HK-2 (cell line): Measurements from ENCODE around the gene ATP6V0D1.
A peak's percentile ranks its signal among the peaks of the same experiment; 100 is the strongest.
"Not testable (repeated sequence)": the region's sequence is repeated elsewhere in the genome, so short reads cannot be mapped to it uniquely, and the experiment has no call there.

Experiments used
- DNase-seq: peaks from one replicate; pipeline ENCODE4 v3.0.0-alpha.2; 2018; ENCODE audit not compliant: unreplicated experiment

The ATP6V0D1 gene

DNA sequence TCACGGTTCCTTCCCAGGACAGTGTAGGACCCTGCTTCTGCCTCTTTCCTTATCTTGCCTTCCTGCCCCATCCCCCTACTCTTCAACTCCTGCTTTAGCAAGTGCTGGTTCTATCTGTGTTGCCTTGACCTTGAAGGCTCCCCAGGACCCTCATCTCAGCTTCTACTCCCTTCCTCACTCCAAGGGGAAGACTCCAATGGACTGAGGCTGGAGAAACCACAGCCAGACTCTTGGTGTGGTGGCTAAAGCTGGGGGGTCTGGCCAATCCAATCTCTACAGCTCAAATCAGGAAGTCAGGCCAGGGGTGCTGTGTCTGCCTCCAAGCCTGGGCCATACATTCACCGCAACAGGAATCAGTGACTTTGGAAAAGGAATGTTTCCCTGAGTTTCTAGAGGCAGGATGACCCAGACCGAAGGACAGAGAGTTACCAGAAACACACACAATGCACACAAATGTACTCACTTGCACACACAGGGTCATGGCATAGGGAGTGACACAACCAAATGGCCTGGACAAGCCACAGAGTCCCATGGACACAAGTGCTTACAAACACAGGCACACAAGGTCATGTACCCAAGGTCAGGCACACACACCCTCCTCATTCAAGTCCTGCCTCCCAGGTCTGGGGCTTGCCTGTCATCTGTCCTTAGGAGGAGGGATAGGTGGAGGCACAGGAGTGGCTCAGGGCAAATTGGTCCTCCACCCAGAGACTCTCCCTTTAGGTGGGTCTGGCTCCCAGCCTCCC is 51.7 kb downstream of the ATP6V0D1 start:
- no peak for DNase-seq

DNA sequence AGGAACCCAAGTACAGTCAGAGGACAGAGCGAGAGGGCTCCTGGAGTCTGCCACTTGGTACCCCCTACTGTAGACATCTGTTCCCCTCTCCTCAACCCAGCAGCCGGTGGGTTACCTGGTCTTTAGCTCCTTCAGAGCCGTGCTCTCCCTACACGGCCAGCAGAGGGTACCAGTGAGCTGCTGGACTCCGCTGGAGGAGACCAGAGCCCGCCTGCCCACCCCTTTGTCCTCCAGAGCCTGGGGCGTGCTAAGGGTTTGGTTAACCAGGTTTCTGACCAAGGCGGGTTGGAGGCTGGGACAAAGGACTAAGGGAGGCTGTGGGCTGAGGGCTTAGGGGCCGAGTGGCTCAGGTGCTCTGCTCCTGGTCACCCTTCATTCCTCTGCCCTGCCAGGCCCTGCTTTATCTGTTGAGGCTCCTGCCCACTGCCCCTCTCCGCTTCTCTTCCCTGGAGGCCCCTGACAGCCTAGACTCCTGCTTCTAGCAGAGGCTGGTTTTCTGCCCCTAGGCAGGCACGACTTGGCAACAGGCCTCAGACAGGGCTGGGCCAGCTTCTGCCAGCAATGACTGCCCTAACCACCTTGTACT is 52.7 kb downstream of the ATP6V0D1 start:
- peak; percentile 72 for DNase-seq

DNA sequence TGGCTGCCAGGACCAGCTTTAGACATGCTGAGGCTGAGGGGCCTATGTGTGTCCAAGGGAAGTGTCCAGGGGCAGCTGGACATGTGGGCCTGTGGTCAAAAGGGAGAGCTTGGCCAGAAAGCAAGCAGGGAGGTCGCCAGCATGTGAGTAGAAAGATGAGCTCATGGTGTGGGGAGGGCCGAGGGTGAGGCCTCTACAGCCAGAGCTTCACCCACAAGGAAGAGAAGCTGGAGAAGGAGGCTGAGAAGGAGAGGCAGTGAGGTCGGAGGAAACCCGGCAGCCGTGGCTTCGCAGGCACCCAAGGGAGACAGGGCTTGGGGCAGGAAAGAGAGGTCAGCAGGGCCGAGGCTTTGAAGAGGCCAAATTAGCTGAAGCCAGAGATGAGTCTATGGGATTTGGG is 54.0 kb downstream of the ATP6V0D1 start:
- no peak for DNase-seq

- no peak for DNase-seq
Measured at GRCh38 chr16:67426022-67426421, 54.9 kb downstream of the ATP6V0D1 start.

DNA sequence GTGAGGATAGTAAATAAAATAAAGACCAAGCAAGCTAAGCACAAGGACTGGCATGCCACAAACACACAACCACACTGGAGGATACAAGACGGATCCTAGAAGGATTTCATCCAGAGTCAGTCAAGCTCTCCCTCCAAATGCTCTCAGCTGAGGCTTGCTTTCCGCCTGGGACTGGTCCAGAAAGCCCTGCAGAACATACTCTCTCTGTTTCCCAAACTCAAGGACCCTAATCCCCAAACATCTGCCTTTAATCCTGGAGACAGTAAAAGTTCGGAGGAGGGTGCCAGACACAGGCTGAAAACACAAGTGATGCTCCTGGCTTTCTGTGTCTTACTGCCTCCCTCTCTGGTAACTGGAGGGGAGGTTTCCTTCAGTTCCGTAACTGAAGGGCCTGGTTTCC is 55.4 kb downstream of the ATP6V0D1 start:
- no peak for DNase-seq

- DNase-seq = no peak
Measured at GRCh38 chr16:67425061-67425460, 55.9 kb downstream of the ATP6V0D1 start.

- no peak for DNase-seq
Measured at GRCh38 chr16:67424261-67424615, 56.7 kb downstream of the ATP6V0D1 start.

GRCh38 chr16:67423611-67424260 is 57.2 kb downstream of the ATP6V0D1 start:
- no peak for DNase-seq

GRCh38 chr16:67423015-67423414 is 57.9 kb downstream of the ATP6V0D1 start:
- no peak for DNase-seq

- no peak for DNase-seq
Measured at GRCh38 chr16:67421030-67421429, 59.9 kb downstream of the ATP6V0D1 start.

- DNase-seq = no peak
Measured at GRCh38 chr16:67419931-67420330, 61.0 kb downstream of the ATP6V0D1 start.

DNA sequence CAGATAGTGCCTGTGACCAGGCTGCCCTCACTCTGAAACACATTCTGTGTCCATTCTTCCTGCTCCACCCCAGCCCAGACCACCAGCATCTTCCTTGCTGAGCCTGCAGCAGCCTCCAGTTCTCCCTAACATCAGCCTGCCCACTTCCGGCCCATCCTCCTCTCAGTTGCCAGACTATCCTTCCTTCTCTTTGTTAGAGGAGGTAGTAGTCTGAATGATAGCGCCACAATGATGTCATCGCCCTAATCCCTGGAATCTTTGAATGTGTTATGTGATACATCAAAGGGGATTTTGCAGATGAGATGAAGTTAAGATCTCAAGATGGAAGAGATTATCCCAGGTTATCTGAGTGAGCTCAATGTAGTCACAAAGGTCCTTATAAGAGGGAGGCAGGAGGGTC is 61.5 kb downstream of the ATP6V0D1 start:
- DNase-seq = no peak

DNA sequence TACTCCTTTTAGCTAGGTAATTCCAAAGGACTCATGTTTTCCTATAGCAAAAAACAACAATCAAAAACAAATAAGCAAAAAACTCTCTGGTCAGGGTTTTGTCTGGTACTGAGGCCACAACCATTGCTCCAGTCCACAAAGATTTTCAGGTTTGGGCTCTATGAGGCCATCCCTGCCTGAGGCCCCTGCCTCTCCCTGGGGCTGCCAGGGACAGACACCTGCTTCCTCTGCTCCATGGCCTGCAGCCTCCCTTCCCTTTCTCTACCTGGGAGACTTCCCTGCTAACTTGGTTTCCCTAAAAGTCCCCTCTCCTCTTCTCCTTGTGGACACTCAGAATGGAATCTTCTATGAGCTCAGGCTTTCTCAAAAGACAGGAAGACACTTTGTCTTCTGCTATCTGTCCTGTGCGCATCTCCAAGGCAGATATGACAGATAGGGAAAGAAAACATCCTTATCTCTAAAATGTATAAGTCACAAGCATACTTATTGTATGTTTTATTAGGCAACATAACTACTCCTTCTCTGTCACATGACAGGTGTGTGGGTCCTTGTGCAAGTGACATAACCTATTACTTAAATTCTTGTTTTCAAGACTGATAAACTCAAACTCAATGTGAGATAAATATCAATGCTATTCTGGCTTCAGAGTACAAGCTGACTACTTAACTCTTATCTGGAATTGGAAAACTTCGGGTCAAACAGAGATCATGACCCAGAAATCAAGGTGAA is 63.5 kb downstream of the ATP6V0D1 start:
- no peak for DNase-seq

DNA sequence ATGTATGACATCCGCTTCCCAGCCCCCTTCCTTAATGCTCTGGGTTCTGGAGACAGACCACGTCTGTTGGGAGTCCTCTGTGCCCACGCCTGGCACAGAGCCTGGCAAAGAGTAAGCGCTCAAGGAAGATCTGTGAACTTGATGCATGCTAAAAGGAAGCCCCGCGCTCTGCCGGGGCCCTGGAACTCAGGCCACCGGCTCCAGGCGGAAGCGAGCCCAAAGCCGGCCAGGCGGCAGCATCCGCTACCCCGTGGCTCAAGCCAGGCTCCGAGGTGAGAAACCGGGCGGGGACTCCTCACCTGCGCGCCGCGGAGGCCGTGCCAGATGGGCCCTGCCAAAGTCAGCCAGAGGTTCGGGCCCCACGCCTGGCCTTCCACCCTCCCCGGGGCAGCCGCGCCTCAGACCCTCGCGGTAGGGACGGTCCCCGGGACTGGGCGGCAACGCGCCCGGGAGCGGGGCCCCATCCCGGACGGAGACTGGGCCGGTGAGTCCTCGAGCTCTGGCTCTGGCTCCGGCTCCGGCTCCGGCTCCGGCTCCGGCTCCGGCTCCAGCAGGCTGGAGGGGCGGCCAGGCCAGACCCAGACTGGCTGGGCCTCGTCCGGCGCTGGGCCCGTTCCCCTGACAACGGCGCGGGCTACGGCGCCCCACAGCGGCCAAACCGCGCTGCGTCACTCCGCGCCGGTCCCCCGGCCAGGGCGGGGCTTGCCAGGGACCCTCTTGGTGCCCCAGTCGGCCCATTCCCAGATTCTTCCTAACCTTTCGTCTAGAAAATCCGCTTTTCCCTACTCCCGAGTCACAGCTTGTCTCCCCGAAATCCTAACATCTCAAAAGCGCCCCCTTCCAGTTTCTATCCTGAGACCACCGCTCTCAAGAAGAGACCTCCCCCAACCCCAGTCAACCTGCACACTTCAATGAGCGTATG is 64.8 kb downstream of the ATP6V0D1 start, which contains the start of gene ZDHHC1:
Gene ZDHHC1, minus strand, starts transcription at position 606 of the 922 bp plus-strand sequence. CDS start 8,702 bp downstream, outside the sequence.
- DNase-seq = peak; percentile 73

DNA sequence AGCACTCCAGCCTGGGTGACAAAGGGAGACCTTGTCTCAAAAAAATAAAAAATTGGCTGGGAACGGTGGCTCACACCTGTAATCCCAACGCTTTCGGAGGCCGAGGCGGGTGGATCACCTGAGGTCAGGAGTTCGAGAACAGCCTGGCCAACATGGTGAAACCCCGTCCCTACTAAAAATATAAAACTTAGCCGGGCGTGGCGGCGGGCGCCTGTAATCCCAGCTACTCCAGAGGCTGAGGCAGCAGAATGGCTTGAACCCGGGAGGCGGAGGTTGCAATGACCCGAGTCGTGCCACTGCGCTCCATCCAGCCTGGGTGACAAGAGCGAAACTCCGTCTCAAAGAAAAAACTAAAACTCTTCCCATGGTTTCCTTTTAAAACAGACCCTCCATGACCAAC is 65.5 kb downstream of the ATP6V0D1 start:
- not testable (repeated sequence) for DNase-seq

GRCh38 chr16:67413978-67414911 is 66.7 kb downstream of the ATP6V0D1 start:
- DNase-seq = no peak

DNA sequence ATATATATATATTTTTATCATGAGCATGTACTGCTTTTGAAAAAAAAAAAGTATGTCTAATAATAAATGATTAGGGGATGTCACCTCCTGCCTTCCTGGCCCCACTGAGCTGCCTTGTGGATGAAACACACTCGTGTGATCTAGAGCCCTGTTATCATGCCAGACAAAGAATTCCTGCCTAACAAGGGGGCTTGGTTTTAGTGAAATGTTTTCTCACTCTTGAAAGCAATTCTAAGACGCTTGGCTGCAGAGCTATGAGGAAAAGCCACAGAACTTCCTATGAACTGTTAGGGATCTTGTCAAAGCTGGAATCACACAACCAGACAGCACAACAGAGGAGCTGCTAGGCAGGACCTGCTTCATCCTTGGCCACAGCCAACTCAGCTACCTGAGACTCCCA is 68.7 kb downstream of the ATP6V0D1 start:
- no peak for DNase-seq

GRCh38 chr16:67411339-67411738 is 69.6 kb downstream of the ATP6V0D1 start:
- no peak for DNase-seq

- no peak for DNase-seq
Measured at GRCh38 chr16:67409631-67410030, 71.3 kb downstream of the ATP6V0D1 start.

GRCh38 chr16:67407788-67408452 is 73.0 kb downstream of the ATP6V0D1 start:
- DNase-seq = no peak
